ENCODE measurements around the gene PILRB. TPM values are rescaled to one million over a fixed set of nuclear protein-coding genes. Genes with fewer than 3 reads are reported as not detected.
A peak's percentile ranks its signal among the peaks of the same experiment; 100 is the strongest.

PILRB gene
- polyA plus RNA-seq, 3 donors, result 1.7 to 62.6 (median 2.2) TPM

GRCh38 chr7:100390286-100391009 is 32.5 kb downstream of the PILRB start:
- Mint-ChIP-seq H3K36me3 (peaks cover 45 to 70% of the 10 kb centered on the region in 2 donors), H3K27ac (peak overlapping the region in 6 of 7 donors; percentile 27 to 81 (median 68)), H3K4me3 (no peak overlapping the region), H3K27me3 (ENCODE audit: low read depth in 3 of 3) (peaks cover 0 to 3% (median 1%) of the 10 kb centered on the region in 3 donors), H3K4me1 (peaks cover 49% of the 10 kb centered on the region), H3K9me3 (no peaks in the 10 kb centered on the region)
- Histone ChIP-seq H3K36me3 (replicated peaks in 1 of 2; ENCODE audit: control insufficient read depth in 1 of 2, insufficient read depth in 2 of 2, low read length in 2 of 2) (peaks cover 30 to 75% of the 10 kb centered on the region in 2 donors), H2AFZ (ENCODE audit: insufficient read depth, low read depth, low read length, poor library complexity, severe bottlenecking) (no peak overlapping the region), H4K20me1 (ENCODE audit: insufficient read depth, low read length) (peaks cover 78% of the 10 kb centered on the region), H3K27me3 (ENCODE audit: control insufficient read depth in 2 of 2, insufficient read depth in 2 of 2, low read length in 2 of 2) (no peaks in the 10 kb centered on the region), H3K4me2 (replicated peaks; ENCODE audit: extremely low read depth, low read length, poor library complexity, severe bottlenecking) (no peak overlapping the region), H3K4me1 (ENCODE audit: control insufficient read depth in 1 of 2, insufficient read depth in 2 of 2, low read length in 2 of 2) (peaks cover 44 to 65% of the 10 kb centered on the region in 2 donors), H3K9ac (ENCODE audit: insufficient read depth, low read length, poor library complexity, severe bottlenecking) (no peak overlapping the region), H3K79me2 (ENCODE audit: insufficient read depth, low read length) (peaks cover 84% of the 10 kb centered on the region), H3K4me3 (replicated peaks in 1 of 3; ENCODE audit: low read depth in 2 of 3, low read length in 3 of 3) (no peak overlapping the region), H3K9me3 (replicated peaks in 1 of 2; ENCODE audit: control insufficient read depth in 1 of 2, insufficient read depth in 1 of 2, low read length in 2 of 2) (peaks cover 0 to 3% of the 10 kb centered on the region in 2 donors), H3K27ac (ENCODE audit: low read depth in 1 of 2, low read length in 2 of 2) (peak overlapping the region in 1 of 2 donors; percentile 3)
- no peak for DNase-seq
- whole genome bisulfite sequencing (ENCODE audit: insufficient coverage), result 94% methylated on average over 2 of the region's 3 CpGs
- TF ChIP-seq CTCF (IDR thresholded peaks at IDR 0.05), result no peak
- intact Hi-C loops (cut with micrococcal nuclease), result no loop called here

GRCh38 chr7:100393233-100393905 is 35.5 kb downstream of the PILRB start:
- H3K36me3 Mint-ChIP-seq, result peaks cover 50 to 65% of the 10 kb centered on the region in 2 donors
- Histone ChIP-seq H3K4me3 (replicated peaks in 1 of 3; ENCODE audit: low read depth in 2 of 3, low read length in 3 of 3) (peak overlapping the region in 1 of 3 experiments; percentile 9), H3K27me3 (ENCODE audit: control insufficient read depth in 2 of 2, insufficient read depth in 2 of 2, low read length in 2 of 2) (no peaks in the 10 kb centered on the region), H3K4me2 (replicated peaks; ENCODE audit: extremely low read depth, low read length, poor library complexity, severe bottlenecking) (peak overlapping the region; percentile 29), H3K9ac (ENCODE audit: insufficient read depth, low read length, poor library complexity, severe bottlenecking) (no peak overlapping the region), H3K4me1 (ENCODE audit: control insufficient read depth in 1 of 2, insufficient read depth in 2 of 2, low read length in 2 of 2) (peaks cover 55 to 73% of the 10 kb centered on the region in 2 donors), H3K79me2 (ENCODE audit: insufficient read depth, low read length) (peaks cover 68% of the 10 kb centered on the region), H3K36me3 (replicated peaks in 1 of 2; ENCODE audit: control insufficient read depth in 1 of 2, insufficient read depth in 2 of 2, low read length in 2 of 2) (peaks cover 28 to 70% of the 10 kb centered on the region in 2 donors), H2AFZ (ENCODE audit: insufficient read depth, low read depth, low read length, poor library complexity, severe bottlenecking) (no peak overlapping the region), H3K27ac (ENCODE audit: low read depth in 1 of 2, low read length in 2 of 2) (peak overlapping the region; percentile 46 to 60), H3K9me3 (replicated peaks in 1 of 2; ENCODE audit: control insufficient read depth in 1 of 2, insufficient read depth in 1 of 2, low read length in 2 of 2) (peaks cover 0 to 3% of the 10 kb centered on the region in 2 donors), H4K20me1 (ENCODE audit: insufficient read depth, low read length) (peaks cover 63% of the 10 kb centered on the region)
- WGBS (ENCODE audit: insufficient coverage), result 0% methylated on average over 1 of the region's 4 CpGs
- no peak overlapping the region for H3K4me3 Mint-ChIP-seq
- intact Hi-C loops (cut with micrococcal nuclease), result no loop called here
- H3K4me1 Mint-ChIP-seq, result peaks cover 69% of the 10 kb centered on the region
- H3K27ac Mint-ChIP-seq, result peak overlapping the region; percentile 73 to 89 (median 82)
- peak in 1 of 3 donors; percentile 20 for DNase-seq
- TF ChIP-seq CTCF (IDR thresholded peaks at IDR 0.05), result no peak
- H3K9me3 Mint-ChIP-seq, result no peaks in the 10 kb centered on the region
- peaks cover 0 to 3% (median 3%) of the 10 kb centered on the region in 3 donors for H3K27me3 Mint-ChIP-seq (ENCODE audit: low read depth in 3 of 3)
